ENCODE measurements around the gene ALDH18A1. TPM values are rescaled to one million over a fixed set of nuclear protein-coding genes. Genes with fewer than 3 reads are reported as not detected.

The ALDH18A1 gene
- polyA plus RNA-seq, 1 donor (not counting 4 experiments of a cell fraction or from before 2014, with no cell fraction given) = 53.4 TPM

DNA sequence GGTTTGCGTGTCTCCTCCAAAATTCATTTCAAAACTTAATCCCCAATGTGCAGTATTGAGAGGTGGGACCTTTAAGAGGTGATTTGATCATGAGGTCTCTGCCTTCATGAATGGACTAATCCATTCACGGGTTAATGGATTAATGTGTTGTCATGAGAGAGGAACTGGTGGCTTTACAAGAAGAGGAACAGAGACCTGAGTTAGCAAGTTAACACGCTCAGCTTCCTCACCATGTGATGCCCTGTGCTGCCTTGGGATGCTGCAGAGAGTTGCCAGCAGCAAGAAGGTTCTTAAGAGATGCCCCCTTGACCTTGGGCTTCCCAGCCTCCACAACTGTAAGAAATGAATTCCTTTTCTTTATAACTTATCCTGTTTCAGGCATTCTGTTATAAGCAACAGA, 40.9 kb upstream of the ALDH18A1 start:
- DNase-seq (ENCODE audit: low read depth, low spot score) (no peak), FAIRE-seq (no peak)
- dilution Hi-C loops (cut with MboI; ENCODE audit: extremely low pct_ligation_motif_present, low sequenced_read_pairs) = no loop called here
- Histone ChIP-seq H3K9me1 (ENCODE audit: control insufficient read depth, extremely low read depth, insufficient read depth, low read length) (no peaks in the 10 kb centered on the region), H3K4me2 (ENCODE audit: control insufficient read depth, extremely low read depth, insufficient read depth, low read depth, low read length) (no peak overlapping the region), H2AFZ (ENCODE audit: control insufficient read depth, low read length) (no peak overlapping the region), H3K36me3 (ENCODE audit: control insufficient read depth in 2 of 2, extremely low read depth in 1 of 2, insufficient read depth in 2 of 2, low read length in 2 of 2) (no peaks in the 10 kb centered on the region), H3K4me3 (ENCODE audit: control insufficient read depth in 2 of 3, extremely low read depth in 1 of 3, insufficient read depth in 2 of 3, low read depth in 1 of 3, low read length in 3 of 3) (no peak overlapping the region), H3K9me3 (ENCODE audit: control insufficient read depth, low read depth, low read length) (no peaks in the 10 kb centered on the region), H3K27me3 (ENCODE audit: control insufficient read depth, extremely low read depth, insufficient read depth, low read length) (no peaks in the 10 kb centered on the region), H3K79me2 (ENCODE audit: control insufficient read depth, insufficient read depth, low read length) (peaks cover 13% of the 10 kb centered on the region), H3K4me1 (ENCODE audit: control insufficient read depth, extremely low read depth, insufficient read depth, low read length) (peaks cover 4% of the 10 kb centered on the region), H3K9ac (ENCODE audit: control insufficient read depth, extremely low read depth, insufficient read depth, low read length) (no peak overlapping the region), H4K20me1 (ENCODE audit: control insufficient read depth, extremely low read depth, insufficient read depth, low read length) (no peaks in the 10 kb centered on the region), H3K27ac (ENCODE audit: control insufficient read depth, insufficient read depth, low read length) (no peak overlapping the region)
- TF ChIP-seq EZH2 (IDR thresholded peaks at IDR 0.05; ENCODE audit: low read length) = no peak
- TF ChIP-seq, protein P1, sequence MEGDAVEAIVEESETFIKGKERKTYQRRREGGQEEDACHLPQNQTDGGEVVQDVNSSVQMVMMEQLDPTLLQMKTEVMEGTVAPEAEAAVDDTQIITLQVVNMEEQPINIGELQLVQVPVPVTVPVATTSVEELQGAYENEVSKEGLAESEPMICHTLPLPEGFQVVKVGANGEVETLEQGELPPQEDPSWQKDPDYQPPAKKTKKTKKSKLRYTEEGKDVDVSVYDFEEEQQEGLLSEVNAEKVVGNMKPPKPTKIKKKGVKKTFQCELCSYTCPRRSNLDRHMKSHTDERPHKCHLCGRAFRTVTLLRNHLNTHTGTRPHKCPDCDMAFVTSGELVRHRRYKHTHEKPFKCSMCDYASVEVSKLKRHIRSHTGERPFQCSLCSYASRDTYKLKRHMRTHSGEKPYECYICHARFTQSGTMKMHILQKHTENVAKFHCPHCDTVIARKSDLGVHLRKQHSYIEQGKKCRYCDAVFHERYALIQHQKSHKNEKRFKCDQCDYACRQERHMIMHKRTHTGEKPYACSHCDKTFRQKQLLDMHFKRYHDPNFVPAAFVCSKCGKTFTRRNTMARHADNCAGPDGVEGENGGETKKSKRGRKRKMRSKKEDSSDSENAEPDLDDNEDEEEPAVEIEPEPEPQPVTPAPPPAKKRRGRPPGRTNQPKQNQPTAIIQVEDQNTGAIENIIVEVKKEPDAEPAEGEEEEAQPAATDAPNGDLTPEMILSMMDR (optimal IDR thresholded peaks at IDR 0.05 in 1 of 3, IDR thresholded peaks at IDR 0.05 in 1 of 3, conservative IDR thresholded peaks at IDR 0.05 in 1 of 3; ENCODE audit: extremely low read depth in 1 of 3, insufficient read depth in 2 of 3, low read length in 3 of 3) = no peak

DNA sequence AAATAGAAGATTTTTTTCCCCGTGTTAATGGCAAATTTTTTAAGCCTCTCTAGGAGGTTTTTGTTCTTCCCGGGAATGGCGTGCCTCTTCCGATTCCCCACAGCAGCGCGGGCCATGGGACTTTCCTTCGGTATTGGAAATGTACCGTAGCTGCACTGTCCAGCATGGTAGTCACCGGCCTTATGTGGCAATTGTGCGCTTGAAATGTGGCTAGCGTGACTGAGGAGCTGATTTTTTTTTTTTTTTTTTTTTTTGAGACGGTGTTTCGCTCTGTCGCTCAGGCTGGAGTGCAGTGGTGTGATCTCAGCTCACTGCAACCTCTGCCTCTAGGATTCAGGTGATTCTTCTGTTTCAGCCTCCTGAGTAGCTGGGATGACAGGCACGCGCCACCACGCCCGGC, 38.2 kb upstream of the ALDH18A1 start:
- Histone ChIP-seq H4K20me1 (ENCODE audit: control insufficient read depth, extremely low read depth, insufficient read depth, low read length) (no peaks in the 10 kb centered on the region), H3K9me3 (ENCODE audit: control insufficient read depth, low read depth, low read length) (no peaks in the 10 kb centered on the region), H3K4me1 (ENCODE audit: control insufficient read depth, extremely low read depth, insufficient read depth, low read length) (peaks cover 5% of the 10 kb centered on the region), H3K4me3 (ENCODE audit: control insufficient read depth in 2 of 3, extremely low read depth in 1 of 3, insufficient read depth in 2 of 3, low read depth in 1 of 3, low read length in 3 of 3) (no peak overlapping the region), H3K9ac (ENCODE audit: control insufficient read depth, extremely low read depth, insufficient read depth, low read length) (no peak overlapping the region), H3K27me3 (ENCODE audit: control insufficient read depth, extremely low read depth, insufficient read depth, low read length) (no peaks in the 10 kb centered on the region), H3K79me2 (ENCODE audit: control insufficient read depth, insufficient read depth, low read length) (peaks cover 25% of the 10 kb centered on the region), H3K4me2 (ENCODE audit: control insufficient read depth, extremely low read depth, insufficient read depth, low read depth, low read length) (peak overlapping the region; percentile 64), H3K27ac (ENCODE audit: control insufficient read depth, insufficient read depth, low read length) (no peak overlapping the region), H2AFZ (ENCODE audit: control insufficient read depth, low read length) (peak overlapping the region; percentile 38), H3K9me1 (ENCODE audit: control insufficient read depth, extremely low read depth, insufficient read depth, low read length) (no peaks in the 10 kb centered on the region), H3K36me3 (ENCODE audit: control insufficient read depth in 2 of 2, extremely low read depth in 1 of 2, insufficient read depth in 2 of 2, low read length in 2 of 2) (peaks cover 0 to 9% of the 10 kb centered on the region in 2 experiments)
- dilution Hi-C loops (cut with MboI; ENCODE audit: extremely low pct_ligation_motif_present, low sequenced_read_pairs) = no loop called here
- FAIRE-seq (no peak), DNase-seq (ENCODE audit: low read depth, low spot score) (no peak)
- TF ChIP-seq, protein P1 (optimal IDR thresholded peaks at IDR 0.05 in 1 of 3, IDR thresholded peaks at IDR 0.05 in 1 of 3, conservative IDR thresholded peaks at IDR 0.05 in 1 of 3; ENCODE audit: extremely low read depth in 1 of 3, insufficient read depth in 2 of 3, low read length in 3 of 3) = no peak
- TF ChIP-seq EZH2 (IDR thresholded peaks at IDR 0.05; ENCODE audit: low read length) = no peak
